ENCODE results near the gene TNNT1. TPM values are rescaled to one million over a fixed set of nuclear protein-coding genes. Genes with fewer than 3 reads are reported as not detected.
"Not testable (repeated sequence)": the region's sequence is repeated elsewhere in the genome, so short reads cannot be mapped to it uniquely, and the experiment has no call there.

Gene TNNT1
- polyA plus RNA-seq, 1 of the 3 experiments (the other 2 are of a cell fraction), result 39.5 TPM

DNA sequence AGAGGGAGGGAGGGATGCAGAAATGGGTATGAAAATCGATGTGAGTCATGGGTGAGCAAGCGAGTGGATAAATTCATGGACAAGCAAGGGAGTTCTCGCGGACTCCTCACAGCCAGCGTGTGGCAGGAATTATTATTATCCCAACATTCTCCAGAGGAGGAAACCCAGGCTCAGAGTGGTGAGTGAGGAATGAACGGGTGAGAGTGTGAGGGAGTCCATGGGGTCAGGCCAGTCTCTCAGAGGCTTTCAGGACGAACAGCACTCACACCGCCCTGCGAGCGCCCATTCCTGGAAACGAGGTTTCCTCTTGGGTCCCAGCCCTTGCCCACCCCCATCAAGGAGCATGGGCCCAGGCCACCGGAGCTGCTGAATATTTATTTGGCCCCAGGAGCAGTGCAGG is 23.7 kb upstream of the TNNT1 start:
- Histone ChIP-seq H3K4me3 (ENCODE audit: low read depth in 2 of 2, low read length in 1 of 2) (no peak overlapping the region), H3K9me2 (no peaks in the 10 kb centered on the region), H3K27me3 (ENCODE audit: insufficient read depth) (peaks cover 38% of the 10 kb centered on the region; the same call in 1 of the 2 replicates), H4K20me1 (ENCODE audit: insufficient read depth) (no peaks in the 10 kb centered on the region), H3K9ac (no peak overlapping the region), H3K4me1 (ENCODE audit: control insufficient read depth in 1 of 2, insufficient read depth in 2 of 2, low read depth in 1 of 2, low read length in 1 of 2) (no peaks in the 10 kb centered on the region), H3K9me3 (no peaks in the 10 kb centered on the region), H3K27ac (ENCODE audit: low read depth in 2 of 2, low read length in 1 of 2) (no peak overlapping the region), H3K36me3 (replicated peaks in 1 of 2; ENCODE audit: control insufficient read depth in 1 of 2, insufficient read depth in 2 of 2, low read length in 1 of 2) (no peaks in the 10 kb centered on the region), H3F3A (replicated peaks; ENCODE audit: insufficient read depth) (no peaks in the 10 kb centered on the region), H2AFZ (ENCODE audit: low read depth) (peak overlapping the region; percentile 18; the same call in 1 of the 2 replicates), H3K4me2 (no peak overlapping the region), H3K79me2 (ENCODE audit: insufficient read depth) (no peaks in the 10 kb centered on the region)
- POLR2A ChIA-PET, result no interaction called here
- DNase-seq, result no peak
- 54% methylated on average over 12 of the region's 12 CpGs for WGBS (ENCODE audit: low lambda C conversion rate)
- CTCF ChIA-PET, result interaction anchor here (1.5 kb wide), 1 partner anchor 12 kb away, joined by 4 read pairs; no protein-coding TSS in a partner anchor
- no peak for TF ChIP-seq GABPA (IDR thresholded peaks at IDR 0.05; ENCODE audit: low read depth)
- no peak for TF ChIP-seq TCF12 (IDR thresholded peaks at IDR 0.05)
- TF ChIP-seq, protein P1, sequence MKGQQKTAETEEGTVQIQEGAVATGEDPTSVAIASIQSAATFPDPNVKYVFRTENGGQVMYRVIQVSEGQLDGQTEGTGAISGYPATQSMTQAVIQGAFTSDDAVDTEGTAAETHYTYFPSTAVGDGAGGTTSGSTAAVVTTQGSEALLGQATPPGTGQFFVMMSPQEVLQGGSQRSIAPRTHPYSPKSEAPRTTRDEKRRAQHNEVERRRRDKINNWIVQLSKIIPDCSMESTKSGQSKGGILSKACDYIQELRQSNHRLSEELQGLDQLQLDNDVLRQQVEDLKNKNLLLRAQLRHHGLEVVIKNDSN (IDR thresholded peaks at IDR 0.05; ENCODE audit: borderline replicate concordance, low read depth), result no peak
- TF ChIP-seq NFIC (IDR thresholded peaks at IDR 0.05; ENCODE audit: borderline replicate concordance), result no peak
- TF ChIP-seq RXRA (IDR thresholded peaks at IDR 0.05; ENCODE audit: borderline replicate concordance, low read depth), result no peak
- TF ChIP-seq SIN3A (IDR thresholded peaks at IDR 0.05; ENCODE audit: borderline replicate concordance, low read depth, low read length), result no peak
- no peak for TF ChIP-seq RFX5 (IDR thresholded peaks at IDR 0.05; ENCODE audit: low read length)
- TF ChIP-seq, protein P2, sequence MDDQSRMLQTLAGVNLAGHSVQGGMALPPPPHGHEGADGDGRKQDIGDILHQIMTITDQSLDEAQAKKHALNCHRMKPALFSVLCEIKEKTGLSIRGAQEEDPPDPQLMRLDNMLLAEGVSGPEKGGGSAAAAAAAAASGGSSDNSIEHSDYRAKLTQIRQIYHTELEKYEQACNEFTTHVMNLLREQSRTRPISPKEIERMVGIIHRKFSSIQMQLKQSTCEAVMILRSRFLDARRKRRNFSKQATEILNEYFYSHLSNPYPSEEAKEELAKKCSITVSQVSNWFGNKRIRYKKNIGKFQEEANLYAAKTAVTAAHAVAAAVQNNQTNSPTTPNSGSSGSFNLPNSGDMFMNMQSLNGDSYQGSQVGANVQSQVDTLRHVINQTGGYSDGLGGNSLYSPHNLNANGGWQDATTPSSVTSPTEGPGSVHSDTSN (IDR thresholded peaks at IDR 0.05), result no peak
- TF ChIP-seq FOXM1 (IDR thresholded peaks at IDR 0.05; ENCODE audit: low read depth), result no peak
- no peak for TF ChIP-seq NRF1 (IDR thresholded peaks at IDR 0.05; ENCODE audit: low read depth, low read length)
- no peak for TF ChIP-seq RCOR1 (IDR thresholded peaks at IDR 0.05; ENCODE audit: low read length)
- TF ChIP-seq GATA2 (CRISPR knock-in tag; IDR thresholded peaks at IDR 0.05), result no peak
- TF ChIP-seq, protein P3, sequence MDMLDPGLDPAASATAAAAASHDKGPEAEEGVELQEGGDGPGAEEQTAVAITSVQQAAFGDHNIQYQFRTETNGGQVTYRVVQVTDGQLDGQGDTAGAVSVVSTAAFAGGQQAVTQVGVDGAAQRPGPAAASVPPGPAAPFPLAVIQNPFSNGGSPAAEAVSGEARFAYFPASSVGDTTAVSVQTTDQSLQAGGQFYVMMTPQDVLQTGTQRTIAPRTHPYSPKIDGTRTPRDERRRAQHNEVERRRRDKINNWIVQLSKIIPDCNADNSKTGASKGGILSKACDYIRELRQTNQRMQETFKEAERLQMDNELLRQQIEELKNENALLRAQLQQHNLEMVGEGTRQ (IDR thresholded peaks at IDR 0.05; ENCODE audit: borderline replicate concordance, low read depth, low read length), result no peak
- TF ChIP-seq, protein P4, sequence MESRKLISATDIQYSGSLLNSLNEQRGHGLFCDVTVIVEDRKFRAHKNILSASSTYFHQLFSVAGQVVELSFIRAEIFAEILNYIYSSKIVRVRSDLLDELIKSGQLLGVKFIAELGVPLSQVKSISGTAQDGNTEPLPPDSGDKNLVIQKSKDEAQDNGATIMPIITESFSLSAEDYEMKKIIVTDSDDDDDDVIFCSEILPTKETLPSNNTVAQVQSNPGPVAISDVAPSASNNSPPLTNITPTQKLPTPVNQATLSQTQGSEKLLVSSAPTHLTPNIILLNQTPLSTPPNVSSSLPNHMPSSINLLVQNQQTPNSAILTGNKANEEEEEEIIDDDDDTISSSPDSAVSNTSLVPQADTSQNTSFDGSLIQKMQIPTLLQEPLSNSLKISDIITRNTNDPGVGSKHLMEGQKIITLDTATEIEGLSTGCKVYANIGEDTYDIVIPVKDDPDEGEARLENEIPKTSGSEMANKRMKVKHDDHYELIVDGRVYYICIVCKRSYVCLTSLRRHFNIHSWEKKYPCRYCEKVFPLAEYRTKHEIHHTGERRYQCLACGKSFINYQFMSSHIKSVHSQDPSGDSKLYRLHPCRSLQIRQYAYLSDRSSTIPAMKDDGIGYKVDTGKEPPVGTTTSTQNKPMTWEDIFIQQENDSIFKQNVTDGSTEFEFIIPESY (IDR thresholded peaks at IDR 0.05; ENCODE audit: borderline replicate concordance, low read depth), result no peak

DNA sequence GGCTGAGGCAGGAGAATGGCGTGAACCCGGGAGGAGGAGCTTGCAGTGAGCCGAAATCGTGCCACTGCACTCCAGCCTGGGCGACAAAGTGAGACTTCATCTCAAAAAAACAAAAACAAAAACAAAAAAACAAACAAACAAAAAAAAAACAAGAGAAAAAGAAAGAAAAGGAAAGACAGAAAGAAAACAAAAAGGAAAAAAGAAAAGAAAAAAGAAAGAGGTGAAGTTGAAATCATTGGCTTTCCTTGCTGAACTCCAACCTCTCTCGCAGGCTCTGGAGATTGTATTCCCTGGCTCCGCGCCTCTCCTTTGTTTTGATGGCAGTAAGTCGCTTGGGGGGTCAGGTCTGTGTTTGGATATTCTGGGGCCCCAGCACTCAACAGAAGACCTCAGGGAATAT is 23.3 kb upstream of the TNNT1 start:
- H3K9ac ChIP-seq; H3K79me2 ChIP-seq (ENCODE audit: insufficient read depth); H3K4me2 ChIP-seq; H3K9me3 ChIP-seq; H3F3A ChIP-seq (replicated peaks; ENCODE audit: insufficient read depth); POLR2A ChIA-PET; H3K4me1 ChIP-seq (ENCODE audit: control insufficient read depth in 1 of 2, insufficient read depth in 2 of 2, low read depth in 1 of 2, low read length in 1 of 2); H3K9me2 ChIP-seq; H4K20me1 ChIP-seq (ENCODE audit: insufficient read depth); DNase-seq; H3K4me3 ChIP-seq (ENCODE audit: low read depth in 2 of 2, low read length in 1 of 2); H2AFZ ChIP-seq (ENCODE audit: low read depth); H3K36me3 ChIP-seq (replicated peaks in 1 of 2; ENCODE audit: control insufficient read depth in 1 of 2, insufficient read depth in 2 of 2, low read length in 1 of 2); H3K27ac ChIP-seq (ENCODE audit: low read depth in 2 of 2, low read length in 1 of 2): not testable (repeated sequence)
- WGBS (ENCODE audit: low lambda C conversion rate), result 94% methylated on average over 9 of the region's 9 CpGs
- CTCF ChIA-PET, result interaction anchor here (1.5 kb wide), 1 partner anchor 12 kb away, joined by 4 read pairs; no protein-coding TSS in a partner anchor
- peaks cover 42% of the 10 kb centered on the region; the same call in 1 of the 2 replicates for H3K27me3 ChIP-seq (ENCODE audit: insufficient read depth)
